Activated CD4-positive, alpha-beta T cell treated with anti-CD3 and anti-CD28 coated beads, Interleukin-2, amount 10 ng/mL, durations not matched to agents 7 days and 5 days (primary cell): ENCODE results near the gene ZNF69. TPM values are rescaled to one million over a fixed set of nuclear protein-coding genes. Genes with fewer than 3 reads are reported as not detected.
A peak's percentile ranks its signal among the peaks of the same experiment; 100 is the strongest.
"Not testable (repeated sequence)": the region's sequence is repeated elsewhere in the genome, so short reads cannot be mapped to it uniquely, and the experiment has no call there.

Experiments
- CTCF ChIA-PET: fragments of 350-600 bp; sonication (Branson Sonifier 250); formaldehyde crosslinking; loops from one replicate; lab custom pipeline; 2021; ENCODE audit warnings: antibody characterized with exemption; lab: Charles Lee
- POLR2A ChIA-PET: fragments of 350-600 bp; sonication (Branson Sonifier 250); formaldehyde crosslinking; loops from one replicate; lab custom pipeline; 2021; ENCODE audit warnings: antibody characterized with exemption; lab: Charles Lee
- DNase-seq: peaks from one replicate; pipeline ENCODE4 v3.0.0-alpha.2; 2020
- H3K27ac Mint-ChIP-seq: one replicate; pipeline ENCODE4 v1.8.0; 2021; ENCODE audit warnings: mild to moderate bottlenecking, moderate library complexity, mixed read lengths
- H3K27me3 Mint-ChIP-seq: one replicate; pipeline ENCODE4 v1.8.0; 2021; ENCODE audit warnings: mixed read lengths
- H3K36me3 Mint-ChIP-seq: one replicate; pipeline ENCODE4 v1.8.0; 2021; ENCODE audit warnings: low read depth, mixed read lengths
- H3K4me1 Mint-ChIP-seq: one replicate; pipeline ENCODE4 v1.8.0; 2021; ENCODE audit warnings: mixed read lengths
- H3K4me3 Mint-ChIP-seq: one replicate; pipeline ENCODE4 v1.8.0; 2021; ENCODE audit warnings: mild to moderate bottlenecking, moderate library complexity, mixed read lengths
- H3K9me3 Mint-ChIP-seq: one replicate; pipeline ENCODE4 v1.8.0; 2021; ENCODE audit warnings: mixed read lengths
- total RNA-seq, 2 experiments: library from RNA; stranded (reverse); gene quantifications; one replicate each; pipeline ENCODE4 v1.2.3, GENCODE V29; 2021

The ZNF69 gene
- total RNA-seq, 2 experiments from 2014 or later, result 4.2 to 4.5 TPM

- H3K4me1 Mint-ChIP-seq, POLR2A ChIA-PET, H3K36me3 Mint-ChIP-seq, H3K27ac Mint-ChIP-seq, CTCF ChIA-PET, H3K27me3 Mint-ChIP-seq, DNase-seq, H3K4me3 Mint-ChIP-seq: not testable (repeated sequence)
- H3K9me3 Mint-ChIP-seq, result peaks cover 28% of the 10 kb centered on the region
These were observed 27.0 kb downstream of the ZNF69 start for GRCh38 chr19:11914417-11915051.

- POLR2A ChIA-PET, result no interaction called here
- DNase-seq, result no peak
- Mint-ChIP-seq H3K9me3 (peaks cover 14% of the 10 kb centered on the region), H3K27ac (no peak overlapping the region), H3K27me3 (no peaks in the 10 kb centered on the region), H3K36me3 (peaks cover 17% of the 10 kb centered on the region), H3K4me3 (no peak overlapping the region), H3K4me1 (peaks cover 30% of the 10 kb centered on the region)
- CTCF ChIA-PET, result interaction anchor here (0.6 to 3.7 kb wide), 3 partner anchors 15 to 169 kb away, joined by 3 to 42 read pairs (median 4); no protein-coding TSS in a partner anchor
These were observed 34.4 kb downstream of the ZNF69 start for GRCh38 chr19:11921852-11922495.

GRCh38 chr19:11924886-11925650 is 37.5 kb downstream of the ZNF69 start, which contains the start of gene ZNF700:
Gene ZNF700 (plus strand): TSS chr19:11925107. CDS start chr19:11925211, 104 bp downstream.
- ChIA-PET CTCF (interaction anchor here (0.6 to 3.7 kb wide), 10 partner anchors 9 to 231 kb away, joined by 3 to 42 read pairs (median 6); partner anchors contain the start of genes ZNF20 and ZNF625), POLR2A (interaction anchor here (0.6 to 0.8 kb wide), 3 partner anchors 63 to 461 kb away, joined by 3 to 5 read pairs (median 3); partner anchors contain the start of gene ZNF563)
- peak within 1 kb of the TSS; percentile 99 for H3K27ac Mint-ChIP-seq
- H3K4me1 Mint-ChIP-seq, result peaks cover 36% of the 10 kb centered on the region
- peaks cover 36% of the 10 kb centered on the region for H3K36me3 Mint-ChIP-seq
- H3K4me3 Mint-ChIP-seq, result peak within 1 kb of the TSS; percentile 97
- DNase-seq, result peak; percentile 96
- no peaks in the 10 kb centered on the region for H3K27me3 Mint-ChIP-seq
- peaks cover 8% of the 10 kb centered on the region for H3K9me3 Mint-ChIP-seq

GRCh38 chr19:11925651-11926187 is 38.1 kb downstream of the ZNF69 start:
- H3K27me3 Mint-ChIP-seq, DNase-seq, H3K9me3 Mint-ChIP-seq, POLR2A ChIA-PET: not testable (repeated sequence)
- peaks cover 36% of the 10 kb centered on the region for H3K4me1 Mint-ChIP-seq
- CTCF ChIA-PET, result interaction anchor here (1.7 kb wide), 1 partner anchor 128 kb away, joined by 5 read pairs; no protein-coding TSS in a partner anchor
- peak overlapping the region; percentile 97 for H3K4me3 Mint-ChIP-seq
- H3K27ac Mint-ChIP-seq, result peak overlapping the region; percentile 96
- peaks cover 42% of the 10 kb centered on the region for H3K36me3 Mint-ChIP-seq

GRCh38 chr19:11927227-11927626 is 39.6 kb downstream of the ZNF69 start:
- Mint-ChIP-seq H3K4me1 (peaks cover 40% of the 10 kb centered on the region), H3K36me3 (peaks cover 53% of the 10 kb centered on the region), H3K9me3 (peaks cover 11% of the 10 kb centered on the region), H3K27me3 (no peaks in the 10 kb centered on the region), H3K4me3 (no peak overlapping the region), H3K27ac (no peak overlapping the region)
- ChIA-PET POLR2A (interaction anchor here (0.7 kb wide), 1 partner anchor 513 kb away, joined by 20 read pairs; no protein-coding TSS in a partner anchor), CTCF (interaction anchor here (0.6 to 1.0 kb wide), 3 partner anchors 9 to 61 kb away, joined by 3 read pairs; no protein-coding TSS in a partner anchor)
- DNase-seq, result no peak

- no peak for DNase-seq
- peaks cover 20% of the 10 kb centered on the region for H3K4me1 Mint-ChIP-seq
- no peaks in the 10 kb centered on the region for H3K27me3 Mint-ChIP-seq
- H3K36me3 Mint-ChIP-seq, result peaks cover 66% of the 10 kb centered on the region
- H3K27ac Mint-ChIP-seq, result no peak overlapping the region
- H3K4me3 Mint-ChIP-seq, result no peak overlapping the region
- CTCF ChIA-PET, result no interaction called here
- peaks cover 20% of the 10 kb centered on the region for H3K9me3 Mint-ChIP-seq
- POLR2A ChIA-PET, result no interaction called here
These were observed 43.5 kb downstream of the ZNF69 start for GRCh38 chr19:11931051-11931450.

- DNase-seq, result no peak
- H3K27me3 Mint-ChIP-seq, result no peaks in the 10 kb centered on the region
- H3K4me1 Mint-ChIP-seq, result peaks cover 18% of the 10 kb centered on the region
- ChIA-PET POLR2A (no interaction called here), CTCF (no interaction called here)
- H3K27ac Mint-ChIP-seq, result no peak overlapping the region
- H3K36me3 Mint-ChIP-seq, result peaks cover 66% of the 10 kb centered on the region
- peaks cover 23% of the 10 kb centered on the region for H3K9me3 Mint-ChIP-seq
- H3K4me3 Mint-ChIP-seq, result no peak overlapping the region
These were observed 43.9 kb downstream of the ZNF69 start for GRCh38 chr19:11931513-11931912.

- H3K27ac Mint-ChIP-seq, H3K4me3 Mint-ChIP-seq, DNase-seq, POLR2A ChIA-PET, CTCF ChIA-PET, H3K4me1 Mint-ChIP-seq, H3K27me3 Mint-ChIP-seq: not testable (repeated sequence)
- Mint-ChIP-seq H3K9me3 (peaks cover 39% of the 10 kb centered on the region), H3K36me3 (peaks cover 73% of the 10 kb centered on the region)
These were observed 48.2 kb downstream of the ZNF69 start for GRCh38 chr19:11935829-11936228.

GRCh38 chr19:11938383-11938782 is 50.8 kb downstream of the ZNF69 start:
- CTCF ChIA-PET, DNase-seq, H3K27me3 Mint-ChIP-seq, H3K4me3 Mint-ChIP-seq, H3K27ac Mint-ChIP-seq, POLR2A ChIA-PET, H3K4me1 Mint-ChIP-seq: not testable (repeated sequence)
- Mint-ChIP-seq H3K9me3 (peaks cover 55% of the 10 kb centered on the region), H3K36me3 (peaks cover 80% of the 10 kb centered on the region)

GRCh38 chr19:11941361-11941887 is 53.8 kb downstream of the ZNF69 start:
- H3K4me3 Mint-ChIP-seq, CTCF ChIA-PET, H3K27me3 Mint-ChIP-seq, H3K4me1 Mint-ChIP-seq, H3K27ac Mint-ChIP-seq, POLR2A ChIA-PET, DNase-seq: not testable (repeated sequence)
- Mint-ChIP-seq H3K9me3 (peaks cover 67% of the 10 kb centered on the region), H3K36me3 (peaks cover 90% of the 10 kb centered on the region)

GRCh38 chr19:11942008-11942842 is 54.6 kb downstream of the ZNF69 start:
- no peaks in the 10 kb centered on the region for H3K27me3 Mint-ChIP-seq
- ChIA-PET CTCF (no interaction called here), POLR2A (no interaction called here)

GRCh38 chr19:11942843-11943108 is 55.2 kb downstream of the ZNF69 start:
- peaks cover 69% of the 10 kb centered on the region for H3K9me3 Mint-ChIP-seq
- DNase-seq, result no peak
- H3K36me3 Mint-ChIP-seq, result peaks cover 94% of the 10 kb centered on the region
- ChIA-PET POLR2A (no interaction called here), CTCF (interaction anchor here (0.6 kb wide), 1 partner anchor 51 kb away, joined by 3 read pairs; no protein-coding TSS in a partner anchor)
- H3K4me1 Mint-ChIP-seq, result no peaks in the 10 kb centered on the region
- H3K27ac Mint-ChIP-seq, result no peak overlapping the region
- no peak overlapping the region for H3K4me3 Mint-ChIP-seq
- H3K27me3 Mint-ChIP-seq, result no peaks in the 10 kb centered on the region

More at GRCh38 chr19:11942008-11942842, 54.6 kb downstream of the ZNF69 start:
- Mint-ChIP-seq H3K4me3 (no peak overlapping the region), H3K4me1 (no peaks in the 10 kb centered on the region), H3K36me3 (peaks cover 91% of the 10 kb centered on the region), H3K27ac (no peak overlapping the region), H3K9me3 (peaks cover 69% of the 10 kb centered on the region)
- DNase-seq, result no peak
